Measurements from ENCODE around the gene MCF2L.

MCF2L gene

GRCh38 chr13:113140677-113141600 lies 171.9 kb downstream of the MCF2L start:
- no peaks in the 10 kb centered on the region for H3K27me3 ChIP-seq (ENCODE audit: low read length)
- no peaks in the 10 kb centered on the region for H3K9me3 ChIP-seq (ENCODE audit: insufficient read depth, low read length)
- no peak overlapping the region for H3K9ac ChIP-seq (ENCODE audit: low read length)
- H4K20me1 ChIP-seq (ENCODE audit: low read depth, low read length): no peaks in the 10 kb centered on the region
- no peak for TF ChIP-seq CTCF (IDR thresholded peaks at IDR 0.05; ENCODE audit: insufficient read depth, low read length, poor library complexity, severe bottlenecking)
- no peaks in the 10 kb centered on the region for H3F3A ChIP-seq (ENCODE audit: insufficient read depth)
- H3K27ac ChIP-seq (ENCODE audit: low read depth, low read length): no peak overlapping the region
- H3K9me2 ChIP-seq (replicated peaks; ENCODE audit: insufficient read depth, low read length): no peaks in the 10 kb centered on the region
- H3K4me3 ChIP-seq (ENCODE audit: insufficient read depth, low read length, poor library complexity, severe bottlenecking): no peak overlapping the region
- H3K4me2 ChIP-seq (ENCODE audit: low read depth, low read length, poor library complexity, severe bottlenecking): no peak overlapping the region
- no peaks in the 10 kb centered on the region for H3K79me2 ChIP-seq (ENCODE audit: insufficient read depth, low read length)
- H2AFZ ChIP-seq (ENCODE audit: low read depth, low read length, severe bottlenecking): no peak overlapping the region
- H3K36me3 ChIP-seq (ENCODE audit: low read length): no peaks in the 10 kb centered on the region

GRCh38 chr13:113141601-113141970 lies 172.6 kb downstream of the MCF2L start:
- TF ChIP-seq CTCF (IDR thresholded peaks at IDR 0.05; ENCODE audit: insufficient read depth, low read length, poor library complexity, severe bottlenecking): no peak
- no peak for TF ChIP-seq EZH2phosphoT487 (conservative IDR thresholded peaks at IDR 0.05; ENCODE audit: low read length)
- Histone ChIP-seq H3K9me2 (replicated peaks; ENCODE audit: insufficient read depth, low read length) (no peaks in the 10 kb centered on the region), H3F3A (ENCODE audit: insufficient read depth) (no peaks in the 10 kb centered on the region), H3K27me3 (ENCODE audit: low read length) (no peaks in the 10 kb centered on the region), H2AFZ (ENCODE audit: low read depth, low read length, severe bottlenecking) (no peak overlapping the region), H3K9me3 (ENCODE audit: insufficient read depth, low read length) (no peaks in the 10 kb centered on the region), H3K9ac (ENCODE audit: low read length) (no peak overlapping the region), H3K36me3 (ENCODE audit: low read length) (no peaks in the 10 kb centered on the region), H3K4me3 (ENCODE audit: insufficient read depth, low read length, poor library complexity, severe bottlenecking) (no peak overlapping the region), H3K79me2 (ENCODE audit: insufficient read depth, low read length) (no peaks in the 10 kb centered on the region), H4K20me1 (ENCODE audit: low read depth, low read length) (no peaks in the 10 kb centered on the region), H3K27ac (ENCODE audit: low read depth, low read length) (no peak overlapping the region), H3K4me2 (ENCODE audit: low read depth, low read length, poor library complexity, severe bottlenecking) (no peak overlapping the region)

GRCh38 chr13:113142876-113143275 lies 173.9 kb downstream of the MCF2L start:
- H3K4me3 ChIP-seq (ENCODE audit: insufficient read depth, low read length, poor library complexity, severe bottlenecking): no peak overlapping the region
- no peaks in the 10 kb centered on the region for H3K9me2 ChIP-seq (replicated peaks; ENCODE audit: insufficient read depth, low read length)
- no peaks in the 10 kb centered on the region for H3K9me3 ChIP-seq (ENCODE audit: insufficient read depth, low read length)
- H3F3A ChIP-seq (ENCODE audit: insufficient read depth): no peaks in the 10 kb centered on the region
- H3K27ac ChIP-seq (ENCODE audit: low read depth, low read length): no peak overlapping the region
- no peak overlapping the region for H2AFZ ChIP-seq (ENCODE audit: low read depth, low read length, severe bottlenecking)
- no peak for TF ChIP-seq EZH2phosphoT487 (conservative IDR thresholded peaks at IDR 0.05; ENCODE audit: low read length)
- no peak for TF ChIP-seq CTCF (IDR thresholded peaks at IDR 0.05; ENCODE audit: insufficient read depth, low read length, poor library complexity, severe bottlenecking)
- H3K79me2 ChIP-seq (ENCODE audit: insufficient read depth, low read length): no peaks in the 10 kb centered on the region
- no peak overlapping the region for H3K9ac ChIP-seq (ENCODE audit: low read length)
- H3K36me3 ChIP-seq (ENCODE audit: low read length): no peaks in the 10 kb centered on the region
- H3K4me2 ChIP-seq (ENCODE audit: low read depth, low read length, poor library complexity, severe bottlenecking): no peak overlapping the region
- no peaks in the 10 kb centered on the region for H3K27me3 ChIP-seq (ENCODE audit: low read length)
- no peaks in the 10 kb centered on the region for H4K20me1 ChIP-seq (ENCODE audit: low read depth, low read length)
